ENCODE measurements around the gene MYOG.

GRCh38 chr1:203033287-203033686 lies 52.5 kb downstream of the MYOG start:
- no peak for TF ChIP-seq POLR2AphosphoS5 (IDR thresholded peaks at IDR 0.05; ENCODE audit: borderline replicate concordance, low read depth, low read length)
- no peak for TF ChIP-seq EZH2 (IDR thresholded peaks at IDR 0.05)

Data from SK-N-MC (cell line).